ENCODE results near the gene UBR4.

DNA sequence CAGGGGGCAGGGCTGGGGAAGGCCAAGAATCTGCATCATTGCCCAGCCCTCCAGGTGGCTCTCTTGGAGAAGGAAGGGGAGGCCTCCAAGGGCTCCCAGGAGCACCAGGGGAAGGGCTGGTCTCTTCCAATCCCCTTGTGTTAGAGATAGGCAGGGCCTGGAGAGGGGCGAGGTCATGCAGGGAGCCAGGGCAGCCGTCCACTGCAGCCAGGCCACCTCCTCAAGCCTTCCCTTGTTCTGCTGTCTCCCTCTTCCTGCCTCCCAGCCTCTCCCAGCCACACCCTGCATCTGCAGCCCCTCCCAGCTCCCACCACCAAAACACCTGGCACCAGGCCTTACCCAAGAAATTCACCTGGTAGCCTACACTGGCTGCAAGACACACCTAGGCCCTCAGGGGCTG lies 148.3 kb downstream of the UBR4 start:
- TF ChIP-seq EZH2 (IDR thresholded peaks at IDR 0.05; ENCODE audit: low read depth, unreplicated experiment) (no peak), EZH2phosphoT487 (IDR thresholded peaks at IDR 0.05; ENCODE audit: unreplicated experiment) (no peak), CREB1 (CRISPR knock-in tag; IDR thresholded peaks at IDR 0.05; ENCODE audit: low read depth) (no peak), CTCF (conservative IDR thresholded peaks at IDR 0.05; ENCODE audit: low read depth in 2 of 2) (no peak), POLR2AphosphoS5 (IDR thresholded peaks at IDR 0.05; ENCODE audit: low read depth) (no peak), JUNB (IDR thresholded peaks at IDR 0.05; ENCODE audit: unreplicated experiment) (no peak), NANOG (IDR thresholded peaks at IDR 0.05; ENCODE audit: borderline replicate concordance) (no peak), ZNF114 (CRISPR knock-in tag; IDR thresholded peaks at IDR 0.05) (no peak), STAT1 (IDR thresholded peaks at IDR 0.05; ENCODE audit: unreplicated experiment) (no peak)
- TF ChIP-seq, protein P1, sequence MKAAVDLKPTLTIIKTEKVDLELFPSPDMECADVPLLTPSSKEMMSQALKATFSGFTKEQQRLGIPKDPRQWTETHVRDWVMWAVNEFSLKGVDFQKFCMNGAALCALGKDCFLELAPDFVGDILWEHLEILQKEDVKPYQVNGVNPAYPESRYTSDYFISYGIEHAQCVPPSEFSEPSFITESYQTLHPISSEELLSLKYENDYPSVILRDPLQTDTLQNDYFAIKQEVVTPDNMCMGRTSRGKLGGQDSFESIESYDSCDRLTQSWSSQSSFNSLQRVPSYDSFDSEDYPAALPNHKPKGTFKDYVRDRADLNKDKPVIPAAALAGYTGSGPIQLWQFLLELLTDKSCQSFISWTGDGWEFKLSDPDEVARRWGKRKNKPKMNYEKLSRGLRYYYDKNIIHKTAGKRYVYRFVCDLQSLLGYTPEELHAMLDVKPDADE (IDR thresholded peaks at IDR 0.05): no peak
- TF ChIP-seq, protein P2, sequence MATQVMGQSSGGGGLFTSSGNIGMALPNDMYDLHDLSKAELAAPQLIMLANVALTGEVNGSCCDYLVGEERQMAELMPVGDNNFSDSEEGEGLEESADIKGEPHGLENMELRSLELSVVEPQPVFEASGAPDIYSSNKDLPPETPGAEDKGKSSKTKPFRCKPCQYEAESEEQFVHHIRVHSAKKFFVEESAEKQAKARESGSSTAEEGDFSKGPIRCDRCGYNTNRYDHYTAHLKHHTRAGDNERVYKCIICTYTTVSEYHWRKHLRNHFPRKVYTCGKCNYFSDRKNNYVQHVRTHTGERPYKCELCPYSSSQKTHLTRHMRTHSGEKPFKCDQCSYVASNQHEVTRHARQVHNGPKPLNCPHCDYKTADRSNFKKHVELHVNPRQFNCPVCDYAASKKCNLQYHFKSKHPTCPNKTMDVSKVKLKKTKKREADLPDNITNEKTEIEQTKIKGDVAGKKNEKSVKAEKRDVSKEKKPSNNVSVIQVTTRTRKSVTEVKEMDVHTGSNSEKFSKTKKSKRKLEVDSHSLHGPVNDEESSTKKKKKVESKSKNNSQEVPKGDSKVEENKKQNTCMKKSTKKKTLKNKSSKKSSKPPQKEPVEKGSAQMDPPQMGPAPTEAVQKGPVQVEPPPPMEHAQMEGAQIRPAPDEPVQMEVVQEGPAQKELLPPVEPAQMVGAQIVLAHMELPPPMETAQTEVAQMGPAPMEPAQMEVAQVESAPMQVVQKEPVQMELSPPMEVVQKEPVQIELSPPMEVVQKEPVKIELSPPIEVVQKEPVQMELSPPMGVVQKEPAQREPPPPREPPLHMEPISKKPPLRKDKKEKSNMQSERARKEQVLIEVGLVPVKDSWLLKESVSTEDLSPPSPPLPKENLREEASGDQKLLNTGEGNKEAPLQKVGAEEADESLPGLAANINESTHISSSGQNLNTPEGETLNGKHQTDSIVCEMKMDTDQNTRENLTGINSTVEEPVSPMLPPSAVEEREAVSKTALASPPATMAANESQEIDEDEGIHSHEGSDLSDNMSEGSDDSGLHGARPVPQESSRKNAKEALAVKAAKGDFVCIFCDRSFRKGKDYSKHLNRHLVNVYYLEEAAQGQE (IDR thresholded peaks at IDR 0.05; ENCODE audit: unreplicated experiment): no peak

Measured in GM23338 (cell line).